ENCODE data around the gene RASGRF2.
"Not testable (repeated sequence)": the region's sequence is repeated elsewhere in the genome, so short reads cannot be mapped to it uniquely, and the experiment has no call there.

Gene RASGRF2

GRCh38 chr5:81247441-81247972 lies 287.3 kb downstream of the RASGRF2 start:
- no peak for DNase-seq

GRCh38 chr5:81249240-81249639 lies 289.1 kb downstream of the RASGRF2 start:
- no peak for DNase-seq

- no peak for DNase-seq
Measured at GRCh38 chr5:81250004-81250403, 289.8 kb downstream of the RASGRF2 start.

- DNase-seq = no peak
Measured at GRCh38 chr5:81251922-81252321, 291.8 kb downstream of the RASGRF2 start.

GRCh38 chr5:81252904-81253303 lies 292.7 kb downstream of the RASGRF2 start:
- no peak for DNase-seq

GRCh38 chr5:81253875-81254274 lies 293.7 kb downstream of the RASGRF2 start:
- DNase-seq = no peak

- no peak for DNase-seq
Measured at GRCh38 chr5:81254886-81255559, 294.9 kb downstream of the RASGRF2 start.

GRCh38 chr5:81256766-81257165 lies 296.6 kb downstream of the RASGRF2 start:
- DNase-seq = no peak

GRCh38 chr5:81262796-81263195 lies 302.6 kb downstream of the RASGRF2 start:
- DNase-seq = not testable (repeated sequence)

GRCh38 chr5:81265101-81265500 lies 304.9 kb downstream of the RASGRF2 start:
- DNase-seq = no peak

- no peak for DNase-seq
Measured at GRCh38 chr5:81268521-81269196, 308.5 kb downstream of the RASGRF2 start.

GRCh38 chr5:81269751-81270393 lies 309.7 kb downstream of the RASGRF2 start:
- no peak for DNase-seq

GRCh38 chr5:81270394-81271027 lies 310.3 kb downstream of the RASGRF2 start:
- DNase-seq = not testable (repeated sequence)
